ENCODE results near the gene RPS27. TPM values are rescaled to one million over a fixed set of nuclear protein-coding genes. Genes with fewer than 3 reads are reported as not detected.
A peak's percentile ranks its signal among the peaks of the same experiment; 100 is the strongest.

RPS27 gene
- total and polyA plus RNA-seq, 10 of the 15 experiments (the other 5 are each of a cell fraction or from before 2014, with no cell fraction given), result 2,708 to 14,234 (median 8,874) TPM

DNA sequence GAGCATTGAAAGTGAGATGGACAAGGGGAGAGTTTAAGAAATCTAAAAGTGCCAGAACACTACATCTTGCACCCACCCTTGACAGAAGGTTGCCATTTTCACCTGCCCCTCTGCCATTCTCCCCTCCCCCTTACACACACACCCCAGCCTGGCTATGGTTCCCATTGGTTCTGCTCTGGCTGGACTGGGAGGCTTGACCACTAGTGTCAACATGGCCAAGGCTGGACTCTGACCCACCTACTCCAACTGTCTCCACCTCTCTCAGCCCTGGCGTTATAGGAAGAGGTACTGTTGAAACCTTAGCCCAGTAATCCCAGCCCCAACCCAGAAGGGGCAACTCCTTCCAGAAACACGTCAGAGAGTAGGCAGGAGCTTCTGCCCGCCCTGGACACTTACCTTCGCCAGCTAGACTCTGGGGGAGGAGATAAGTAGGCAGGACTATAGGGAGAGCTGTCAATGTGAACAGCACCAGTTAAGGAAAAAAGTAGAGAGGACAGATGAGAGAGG is 36.6 kb upstream of the RPS27 start:
- BruUV-seq (replicated peaks), result no TSS peak
- no peak for ATAC-seq
- H3K36me3 ChIP-seq (ENCODE audit: control insufficient read depth in 2 of 2, insufficient read depth in 2 of 2, low read length in 1 of 2), result peaks cover 23 to 27% of the 10 kb centered on the region in 2 experiments; a peak in 3 of 4 replicates
- SMC1A ChIA-PET (ENCODE audit: uncharacterized antibody, unreplicated experiment), result interaction anchor here (1.7 to 6.9 kb wide), 3 partner anchors 13 to 35 kb away, joined by 3 to 31 read pairs (median 8); partner anchors contain the start of genes CREB3L4 and JTB
- no peak overlapping the region for H3K27ac ChIP-seq (ENCODE audit: control insufficient read depth, insufficient read depth)
- no peak for FAIRE-seq
- 91% methylated on average over 4 of the region's 4 CpGs for WGBS (ENCODE audit: insufficient coverage, insufficient replicate concordance, low lambda C conversion rate, missing lambda C conversion rate)
- peaks cover 12% of the 10 kb centered on the region for H3K4me1 ChIP-seq (ENCODE audit: control insufficient read depth, insufficient read depth, low read length)
- H3K79me2 ChIP-seq (ENCODE audit: control insufficient read depth, insufficient read depth, low read length), result peaks cover 56% of the 10 kb centered on the region
- POLR2A ChIA-PET, result interaction anchor here (1.1 to 5.5 kb wide), 4 partner anchors 8 to 13 kb away, joined by 3 to 38 read pairs (median 3); partner anchors contain the start of genes CREB3L4, DENND4B and SLC39A1
- RAD21 ChIA-PET (ENCODE audit: unreplicated experiment), result no interaction called here
- CTCF ChIA-PET, result interaction anchor here (1.1 to 5.0 kb wide), 4 partner anchors 8 to 156 kb away, joined by 3 to 27 read pairs (median 10); partner anchors contain the start of genes CREB3L4, DENND4B and RAB13
- intact Hi-C loops (cut with micrococcal nuclease; ENCODE audit: unreplicated experiment), result no loop called here
- DNase-seq (ENCODE audit: low read depth, low spot score), result no peak
- no peaks in the 10 kb centered on the region for H3K9me3 ChIP-seq (replicated peaks; ENCODE audit: control insufficient read depth, insufficient read depth, low read length)
- in situ Hi-C loops (cut with MboI), result no loop called here
- H2AFZ ChIP-seq (ENCODE audit: control insufficient read depth, low read depth, low read length), result no peak overlapping the region
- peak overlapping the region; percentile 60; the same call in 1 of the 2 replicates for H3K4me2 ChIP-seq (ENCODE audit: control insufficient read depth, insufficient read depth)
- H4K20me1 ChIP-seq (ENCODE audit: control insufficient read depth, insufficient read depth), result peaks cover 12% of the 10 kb centered on the region; the same call in 1 of the 2 replicates
- no peaks in the 10 kb centered on the region for H3K27me3 ChIP-seq (replicated peaks in 1 of 2; ENCODE audit: control insufficient read depth in 2 of 2, insufficient read depth in 2 of 2, low read length in 1 of 2)
- 0 out of 2 replicates have a peak overlapping the region, but pooled peaks have one; percentile 20 for H3K4me3 ChIP-seq
- peak overlapping the region; percentile 28 for H3K9ac ChIP-seq (ENCODE audit: control insufficient read depth, insufficient read depth, low read length)
- no peak for TF ChIP-seq ZSCAN29 (IDR thresholded peaks at IDR 0.05)
- TF ChIP-seq TCF12 (IDR thresholded peaks at IDR 0.05; ENCODE audit: low read depth, low read length), result no peak
- TF ChIP-seq, protein P1, sequence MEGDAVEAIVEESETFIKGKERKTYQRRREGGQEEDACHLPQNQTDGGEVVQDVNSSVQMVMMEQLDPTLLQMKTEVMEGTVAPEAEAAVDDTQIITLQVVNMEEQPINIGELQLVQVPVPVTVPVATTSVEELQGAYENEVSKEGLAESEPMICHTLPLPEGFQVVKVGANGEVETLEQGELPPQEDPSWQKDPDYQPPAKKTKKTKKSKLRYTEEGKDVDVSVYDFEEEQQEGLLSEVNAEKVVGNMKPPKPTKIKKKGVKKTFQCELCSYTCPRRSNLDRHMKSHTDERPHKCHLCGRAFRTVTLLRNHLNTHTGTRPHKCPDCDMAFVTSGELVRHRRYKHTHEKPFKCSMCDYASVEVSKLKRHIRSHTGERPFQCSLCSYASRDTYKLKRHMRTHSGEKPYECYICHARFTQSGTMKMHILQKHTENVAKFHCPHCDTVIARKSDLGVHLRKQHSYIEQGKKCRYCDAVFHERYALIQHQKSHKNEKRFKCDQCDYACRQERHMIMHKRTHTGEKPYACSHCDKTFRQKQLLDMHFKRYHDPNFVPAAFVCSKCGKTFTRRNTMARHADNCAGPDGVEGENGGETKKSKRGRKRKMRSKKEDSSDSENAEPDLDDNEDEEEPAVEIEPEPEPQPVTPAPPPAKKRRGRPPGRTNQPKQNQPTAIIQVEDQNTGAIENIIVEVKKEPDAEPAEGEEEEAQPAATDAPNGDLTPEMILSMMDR (IDR thresholded peaks at IDR 0.05 in 2 of 3, conservative IDR thresholded peaks at IDR 0.05 in 1 of 3; ENCODE audit: control insufficient read depth in 2 of 3, extremely low read depth in 1 of 3, insufficient read depth in 1 of 3, low read depth in 3 of 3, low read length in 3 of 3), result no peak
- no peak for TF ChIP-seq ATF7 (IDR thresholded peaks at IDR 0.05; ENCODE audit: low read depth)
- no peak for TF ChIP-seq PAX5 (IDR thresholded peaks at IDR 0.05; ENCODE audit: borderline replicate concordance, low read depth, low read length)
- TF ChIP-seq ZNF622 (IDR thresholded peaks at IDR 0.05), result no peak
- TF ChIP-seq RB1 (IDR thresholded peaks at IDR 0.05; ENCODE audit: borderline replicate concordance), result no peak
- TF ChIP-seq, protein P2, sequence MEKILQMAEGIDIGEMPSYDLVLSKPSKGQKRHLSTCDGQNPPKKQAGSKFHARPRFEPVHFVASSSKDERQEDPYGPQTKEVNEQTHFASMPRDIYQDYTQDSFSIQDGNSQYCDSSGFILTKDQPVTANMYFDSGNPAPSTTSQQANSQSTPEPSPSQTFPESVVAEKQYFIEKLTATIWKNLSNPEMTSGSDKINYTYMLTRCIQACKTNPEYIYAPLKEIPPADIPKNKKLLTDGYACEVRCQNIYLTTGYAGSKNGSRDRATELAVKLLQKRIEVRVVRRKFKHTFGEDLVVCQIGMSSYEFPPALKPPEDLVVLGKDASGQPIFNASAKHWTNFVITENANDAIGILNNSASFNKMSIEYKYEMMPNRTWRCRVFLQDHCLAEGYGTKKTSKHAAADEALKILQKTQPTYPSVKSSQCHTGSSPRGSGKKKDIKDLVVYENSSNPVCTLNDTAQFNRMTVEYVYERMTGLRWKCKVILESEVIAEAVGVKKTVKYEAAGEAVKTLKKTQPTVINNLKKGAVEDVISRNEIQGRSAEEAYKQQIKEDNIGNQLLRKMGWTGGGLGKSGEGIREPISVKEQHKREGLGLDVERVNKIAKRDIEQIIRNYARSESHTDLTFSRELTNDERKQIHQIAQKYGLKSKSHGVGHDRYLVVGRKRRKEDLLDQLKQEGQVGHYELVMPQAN (conservative IDR thresholded peaks at IDR 0.05), result no peak
- TF ChIP-seq HDAC6 (IDR thresholded peaks at IDR 0.05; ENCODE audit: unreplicated experiment), result no peak
- no peak for TF ChIP-seq MEF2B (IDR thresholded peaks at IDR 0.05; ENCODE audit: partially characterized antibody, poor library complexity, severe bottlenecking)
- no peak for TF ChIP-seq NRF1 (conservative IDR thresholded peaks at IDR 0.05; ENCODE audit: low read depth, low read length)
- TF ChIP-seq, protein P3, sequence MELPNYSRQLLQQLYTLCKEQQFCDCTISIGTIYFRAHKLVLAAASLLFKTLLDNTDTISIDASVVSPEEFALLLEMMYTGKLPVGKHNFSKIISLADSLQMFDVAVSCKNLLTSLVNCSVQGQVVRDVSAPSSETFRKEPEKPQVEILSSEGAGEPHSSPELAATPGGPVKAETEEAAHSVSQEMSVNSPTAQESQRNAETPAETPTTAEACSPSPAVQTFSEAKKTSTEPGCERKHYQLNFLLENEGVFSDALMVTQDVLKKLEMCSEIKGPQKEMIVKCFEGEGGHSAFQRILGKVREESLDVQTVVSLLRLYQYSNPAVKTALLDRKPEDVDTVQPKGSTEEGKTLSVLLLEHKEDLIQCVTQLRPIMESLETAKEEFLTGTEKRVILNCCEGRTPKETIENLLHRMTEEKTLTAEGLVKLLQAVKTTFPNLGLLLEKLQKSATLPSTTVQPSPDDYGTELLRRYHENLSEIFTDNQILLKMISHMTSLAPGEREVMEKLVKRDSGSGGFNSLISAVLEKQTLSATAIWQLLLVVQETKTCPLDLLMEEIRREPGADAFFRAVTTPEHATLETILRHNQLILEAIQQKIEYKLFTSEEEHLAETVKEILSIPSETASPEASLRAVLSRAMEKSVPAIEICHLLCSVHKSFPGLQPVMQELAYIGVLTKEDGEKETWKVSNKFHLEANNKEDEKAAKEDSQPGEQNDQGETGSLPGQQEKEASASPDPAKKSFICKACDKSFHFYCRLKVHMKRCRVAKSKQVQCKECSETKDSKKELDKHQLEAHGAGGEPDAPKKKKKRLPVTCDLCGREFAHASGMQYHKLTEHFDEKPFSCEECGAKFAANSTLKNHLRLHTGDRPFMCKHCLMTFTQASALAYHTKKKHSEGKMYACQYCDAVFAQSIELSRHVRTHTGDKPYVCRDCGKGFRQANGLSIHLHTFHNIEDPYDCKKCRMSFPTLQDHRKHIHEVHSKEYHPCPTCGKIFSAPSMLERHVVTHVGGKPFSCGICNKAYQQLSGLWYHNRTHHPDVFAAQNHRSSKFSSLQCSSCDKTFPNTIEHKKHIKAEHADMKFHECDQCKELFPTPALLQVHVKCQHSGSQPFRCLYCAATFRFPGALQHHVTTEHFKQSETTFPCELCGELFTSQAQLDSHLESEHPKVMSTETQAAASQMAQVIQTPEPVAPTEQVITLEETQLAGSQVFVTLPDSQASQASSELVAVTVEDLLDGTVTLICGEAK (IDR thresholded peaks at IDR 0.05; ENCODE audit: borderline replicate concordance), result no peak
- no peak for TF ChIP-seq JUND (IDR thresholded peaks at IDR 0.05; ENCODE audit: low read depth, low read length)
- TF ChIP-seq TCF3 (IDR thresholded peaks at IDR 0.05; ENCODE audit: borderline replicate concordance, insufficient read depth, low read depth, low read length), result no peak
- no peak for TF ChIP-seq ZZZ3 (IDR thresholded peaks at IDR 0.05; ENCODE audit: control insufficient read depth, insufficient read length, low read depth)
- TF ChIP-seq TARDBP (IDR thresholded peaks at IDR 0.05; ENCODE audit: borderline replicate concordance), result no peak
- no peak for TF ChIP-seq CBX3 (IDR thresholded peaks at IDR 0.05; ENCODE audit: borderline replicate concordance, low read depth)
